B cell (primary cell): ENCODE data around the gene IFT122. TPM values are rescaled to one million over a fixed set of nuclear protein-coding genes. Genes with fewer than 3 reads are reported as not detected.

Experiments used
- ATAC-seq: fragments of 200-7000 bp; cut with Tn5 transposase; one replicate; pipeline ENCODE4 v1.10.0; 2021; ENCODE audit warnings: low read depth, mild to moderate bottlenecking, moderate number of reproducible peaks, moderate library complexity
- CTCF ChIA-PET: fragments of 350-600 bp; sonication (Branson Sonifier 250); formaldehyde crosslinking; loops from one replicate; lab custom pipeline; 2021; ENCODE audit warnings: antibody characterized with exemption, inconsistent platforms; lab: Charles Lee
- POLR2A ChIA-PET: fragments of 350-600 bp; sonication (Branson Sonifier 250); formaldehyde crosslinking; loops from one replicate; lab custom pipeline; 2021; ENCODE audit warnings: antibody characterized with exemption; lab: Charles Lee
- DNase-seq: peaks from one replicate; pipeline ENCODE4 v3.0.0; 2013
- H2AFZ ChIP-seq: 2 replicates; pipeline ENCODE4 v1.6.1; 2012; ENCODE audit warnings: mild to moderate bottlenecking, low read depth, low read length; ENCODE audit not compliant: insufficient read depth, poor library complexity, severe bottlenecking
- H3K27ac ChIP-seq, 2 donors: 1 replicate in 1 of 2; 2 replicates in 1 of 2; pipeline ENCODE4 v1.5.1; 2012 to 2013; ENCODE audit warnings: low read length in 2 of 2, mild to moderate bottlenecking in 2 of 2, moderate library complexity in 1 of 2
- H3K27me3 ChIP-seq, 4 experiments: fragments of 200-600 bp in 1 of 4; sonication (generic) in 1 of 4; replicated peaks in 1 of 4; 1 replicate in 2 of 4; 2 replicates in 2 of 4; pipeline versions ENCODE4 v1.6.1 to v1.7.0; 2013 to 2016; ENCODE audit warnings: low read length in 3 of 4, mild to moderate bottlenecking in 2 of 4, mixed read lengths in 1 of 4, moderate library complexity in 1 of 4; ENCODE audit not compliant: insufficient read depth in 4 of 4, control insufficient read depth in 3 of 4; ENCODE audit errors: control extremely low read depth in 1 of 4
- H3K36me3 ChIP-seq, 2 experiments: replicated peaks in 1 of 2; 1 replicate in 1 of 2; 2 replicates in 1 of 2; pipeline versions ENCODE4 v1.6.1 to v1.7.1; 2013; ENCODE audit warnings: low read length in 1 of 2; ENCODE audit not compliant: insufficient read depth in 2 of 2, control insufficient read depth in 1 of 2; ENCODE audit errors: control extremely low read depth in 1 of 2, extremely low read depth in 1 of 2
- H3K4me1 ChIP-seq, 2 donors: fragments of 200-600 bp in 1 of 2; sonication (generic) in 1 of 2; 1 replicate in 1 of 2; 2 replicates in 1 of 2; pipeline versions ENCODE4 v1.5.1 to v1.6.1; 2013 to 2017; ENCODE audit warnings: low read length in 2 of 2; ENCODE audit not compliant: control insufficient read depth in 2 of 2, insufficient read depth in 2 of 2
- H3K4me2 ChIP-seq: replicated peaks from 2 replicates; pipeline ENCODE3; 2012; ENCODE audit warnings: mild to moderate bottlenecking, low read depth, low read length; ENCODE audit not compliant: poor library complexity, severe bottlenecking
- H3K4me3 ChIP-seq, 5 experiments: fragments of 200-600 bp in 1 of 5; sonication (generic) in 1 of 5; 1 replicate in 3 of 5; 2 replicates in 2 of 5; pipeline versions ENCODE4 v1.5.1 to v1.7.0; 2011 to 2016; ENCODE audit warnings: low read length in 4 of 5, mild to moderate bottlenecking in 4 of 5, low read depth in 2 of 5, control low read depth in 1 of 5, moderate library complexity in 1 of 5; ENCODE audit not compliant: insufficient read depth in 1 of 5; ENCODE audit errors: control extremely low read depth in 1 of 5, extremely low read depth in 1 of 5
- H3K79me2 ChIP-seq: fragments of 200-600 bp; sonication (generic); one replicate; pipeline ENCODE4 v1.6.0; 2016; ENCODE audit warnings: low read length; ENCODE audit not compliant: control insufficient read depth, insufficient read depth
- H3K9ac ChIP-seq: fragments of 200-600 bp; sonication (generic); 2 replicates; pipeline ENCODE4 v1.6.1; 2017; ENCODE audit warnings: mild to moderate bottlenecking, low read length, moderate library complexity
- H3K9me3 ChIP-seq, 3 donors: one replicate each; pipeline versions ENCODE4 v1.6.1 to v1.7.1; 2013; ENCODE audit warnings: low read length in 2 of 3; ENCODE audit not compliant: control insufficient read depth in 2 of 3, insufficient read depth in 1 of 3; ENCODE audit errors: control extremely low read depth in 1 of 3
- H4K20me1 ChIP-seq: 2 replicates; pipeline ENCODE4 v1.6.0; 2012; ENCODE audit warnings: mild to moderate bottlenecking, low read length; ENCODE audit not compliant: insufficient read depth, control insufficient read depth, poor library complexity, severe bottlenecking
- H3K27ac Mint-ChIP-seq: one replicate; pipeline ENCODE4 v1.8.0; 2021; ENCODE audit warnings: mixed read lengths
- H3K27me3 Mint-ChIP-seq: one replicate; pipeline ENCODE4 v1.8.0; 2021; ENCODE audit warnings: mixed read lengths
- H3K4me1 Mint-ChIP-seq: one replicate; pipeline ENCODE4 v1.8.0; 2021; ENCODE audit warnings: mixed read lengths
- H3K4me3 Mint-ChIP-seq: one replicate; pipeline ENCODE4 v1.8.0; 2021; ENCODE audit warnings: mixed read lengths
- H3K9me3 Mint-ChIP-seq: one replicate; pipeline ENCODE4 v1.8.0; 2022; ENCODE audit warnings: mixed read lengths; ENCODE audit not compliant: insufficient read depth
- EZH2 ChIP-seq: IDR thresholded peaks from 2 replicates; pipeline ENCODE4 v1.6.1; 2012; ENCODE audit warnings: borderline replicate concordance, low read depth, mild to moderate bottlenecking, moderate library complexity, low read length; ENCODE audit not compliant: insufficient read depth, poor library complexity, severe bottlenecking
- WGBS: methylation state at CpG from one replicate; pipeline ENCODE4 v1.1.5; 2013; ENCODE audit warnings: missing lambda C conversion rate; ENCODE audit not compliant: insufficient coverage; 5-methylcytosine and 5-hydroxymethylcytosine counted together
- intact Hi-C: fragments of 100-400 bp; cut with micrococcal nuclease; formaldehyde crosslinking; loops from one replicate; pipeline ENCODE4 v1.10.0; 2022
- polyA plus RNA-seq: library from polyadenylated mRNA; depleted of rRNA; stranded (reverse); fragments of >200 nt; gene quantifications from 2 replicates; pipeline ENCODE4 v1.2.3, GENCODE V29; 2012
- total RNA-seq, 2 donors: library from RNA; stranded (reverse); fragments of 120-200 nt in 1 of 2; gene quantifications; 1 replicate in 1 of 2; 2 replicates in 1 of 2; pipeline versions ENCODE4 v1.2.3 to v1.2.4, GENCODE V29; 2013 to 2022
- TF ChIP-seq, protein P1 (sequence below): fragments of 200-600 bp; IDR thresholded peaks from one replicate; pipeline ENCODE4 v1.8.0; 2022; ENCODE audit warnings: antibody characterized with exemption, mild to moderate bottlenecking

The IFT122 gene
- total and polyA plus RNA-seq, 2 donors (not counting 1 experiment from before 2014, with no cell fraction given) = 14.0 to 34.3 TPM

- Histone ChIP-seq H3K79me2 (no peaks in the 10 kb centered on the region), H3K4me2 (no peak overlapping the region), H3K9ac (no peak overlapping the region), H4K20me1 (no peaks in the 10 kb centered on the region), H3K27ac (no peak overlapping the region), H3K27me3 (peaks cover 0 to 2% (median 0%) of the 10 kb centered on the region in 4 experiments), H3K36me3 (no peaks in the 10 kb centered on the region), H3K4me1 (peaks cover 7 to 15% of the 10 kb centered on the region in 2 donors), H3K4me3 (no peak overlapping the region), H3K9me3 (no peaks in the 10 kb centered on the region), H2AFZ (no peak overlapping the region)
- 95% methylated on average over 13 of the region's 13 CpGs for whole genome bisulfite sequencing
- ChIA-PET POLR2A (no interaction called here), CTCF (no interaction called here)
- H3K9me3 Mint-ChIP-seq = no peaks in the 10 kb centered on the region
- H3K4me1 Mint-ChIP-seq = peaks cover 14% of the 10 kb centered on the region
- no peak overlapping the region for H3K4me3 Mint-ChIP-seq
- ATAC-seq = no peak
- H3K27me3 Mint-ChIP-seq = peaks cover 3% of the 10 kb centered on the region
- intact Hi-C loops = no loop called here
- H3K27ac Mint-ChIP-seq = peak overlapping the region; percentile 59
- TF ChIP-seq, protein P1, sequence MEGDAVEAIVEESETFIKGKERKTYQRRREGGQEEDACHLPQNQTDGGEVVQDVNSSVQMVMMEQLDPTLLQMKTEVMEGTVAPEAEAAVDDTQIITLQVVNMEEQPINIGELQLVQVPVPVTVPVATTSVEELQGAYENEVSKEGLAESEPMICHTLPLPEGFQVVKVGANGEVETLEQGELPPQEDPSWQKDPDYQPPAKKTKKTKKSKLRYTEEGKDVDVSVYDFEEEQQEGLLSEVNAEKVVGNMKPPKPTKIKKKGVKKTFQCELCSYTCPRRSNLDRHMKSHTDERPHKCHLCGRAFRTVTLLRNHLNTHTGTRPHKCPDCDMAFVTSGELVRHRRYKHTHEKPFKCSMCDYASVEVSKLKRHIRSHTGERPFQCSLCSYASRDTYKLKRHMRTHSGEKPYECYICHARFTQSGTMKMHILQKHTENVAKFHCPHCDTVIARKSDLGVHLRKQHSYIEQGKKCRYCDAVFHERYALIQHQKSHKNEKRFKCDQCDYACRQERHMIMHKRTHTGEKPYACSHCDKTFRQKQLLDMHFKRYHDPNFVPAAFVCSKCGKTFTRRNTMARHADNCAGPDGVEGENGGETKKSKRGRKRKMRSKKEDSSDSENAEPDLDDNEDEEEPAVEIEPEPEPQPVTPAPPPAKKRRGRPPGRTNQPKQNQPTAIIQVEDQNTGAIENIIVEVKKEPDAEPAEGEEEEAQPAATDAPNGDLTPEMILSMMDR = no peak
- TF ChIP-seq EZH2 = no peak
- DNase-seq = no peak
These were observed 90.8 kb downstream of the IFT122 start for GRCh38 chr3:129530821-129531220.

GRCh38 chr3:129531699-129532098 lies 91.7 kb downstream of the IFT122 start:
- ATAC-seq (no peak), DNase-seq (no peak)
- no peaks in the 10 kb centered on the region for H3K9me3 Mint-ChIP-seq
- Histone ChIP-seq H3K27me3 (peaks cover 0 to 2% (median 0%) of the 10 kb centered on the region in 4 experiments), H3K9me3 (no peaks in the 10 kb centered on the region), H3K79me2 (no peaks in the 10 kb centered on the region), H3K9ac (no peak overlapping the region), H3K27ac (no peak overlapping the region), H3K36me3 (no peaks in the 10 kb centered on the region), H3K4me2 (no peak overlapping the region), H3K4me1 (peaks cover 0 to 6% of the 10 kb centered on the region in 2 donors), H2AFZ (no peak overlapping the region), H3K4me3 (no peak overlapping the region), H4K20me1 (no peaks in the 10 kb centered on the region)
- intact Hi-C loops = no loop called here
- H3K4me1 Mint-ChIP-seq = peaks cover 6% of the 10 kb centered on the region
- no peak for TF ChIP-seq EZH2
- TF ChIP-seq, protein P1 = no peak
- H3K4me3 Mint-ChIP-seq = no peak overlapping the region
- 88% methylated on average over 10 of the region's 11 CpGs for WGBS
- POLR2A ChIA-PET = no interaction called here
- H3K27me3 Mint-ChIP-seq = peaks cover 3% of the 10 kb centered on the region
- CTCF ChIA-PET = no interaction called here
- H3K27ac Mint-ChIP-seq = peak overlapping the region; percentile 37
